Astrocyte (in vitro differentiated cells and primary cell): ENCODE measurements around the gene CHST6.
"Not testable (repeated sequence)": the region's sequence is repeated elsewhere in the genome, so short reads cannot be mapped to it uniquely, and the experiment has no call there.

Experiments used
- CTCF ChIP-seq: IDR thresholded peaks from 2 replicates; pipeline ENCODE4 v1.5.1; 2011; ENCODE audit warnings: low read depth, mild to moderate bottlenecking, inconsistent platforms, low read length, moderate library complexity; ENCODE audit not compliant: insufficient read depth
- EZH2 ChIP-seq: IDR thresholded peaks from 2 replicates; pipeline ENCODE4 v1.6.1; 2012; ENCODE audit warnings: mild to moderate bottlenecking, low read length, inconsistent platforms; ENCODE audit not compliant: insufficient read depth

DNA sequence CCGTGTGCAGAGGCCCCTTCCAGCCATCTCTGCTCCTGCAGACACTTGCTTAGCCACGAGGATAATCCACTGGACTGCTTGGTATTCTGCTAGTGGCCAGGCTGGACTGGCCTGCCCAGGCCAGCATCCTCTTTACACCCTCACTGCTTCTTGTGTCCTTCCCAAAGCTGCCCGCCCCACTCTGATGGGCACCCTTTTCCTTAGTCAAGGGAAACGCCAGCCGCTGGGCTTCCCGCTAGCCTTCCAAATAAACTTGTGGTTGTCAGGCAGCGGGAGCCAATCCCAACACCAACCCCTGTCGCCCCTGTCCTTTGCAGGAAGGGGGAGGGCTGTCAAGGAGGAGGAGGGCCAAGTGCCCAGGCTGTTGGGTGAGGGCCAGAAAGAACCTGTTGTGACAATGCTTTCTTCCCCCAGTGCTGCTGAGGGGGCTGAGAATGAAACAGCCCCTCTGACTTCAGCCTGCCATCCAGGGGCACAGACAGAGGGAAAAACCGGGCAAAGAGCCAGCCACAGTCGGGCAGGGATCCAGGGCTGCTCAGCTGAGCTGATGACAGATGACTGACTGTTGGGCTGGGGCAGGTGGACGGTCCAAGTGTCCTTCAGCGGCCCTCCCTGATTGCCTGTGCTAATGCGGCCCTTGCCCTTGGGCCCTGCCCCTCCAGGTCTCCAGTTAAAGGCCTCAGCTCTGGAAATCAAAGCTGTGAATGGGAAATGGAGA, 3.5 kb upstream of the CHST6 start:
- not testable (repeated sequence) for TF ChIP-seq CTCF, EZH2
